K562 (cell line): ENCODE results near the gene ANAPC2. TPM values are rescaled to one million over a fixed set of nuclear protein-coding genes. Genes with fewer than 3 reads are reported as not detected.

ENCODE experiments used
- HMGXB4 ChIP-seq: sonication (generic); formaldehyde crosslinking; IDR thresholded peaks from 2 replicates; pipeline ENCODE4 v1.8.1; 2023; ENCODE audit warnings: mild to moderate bottlenecking, missing genetic modification reagents
- KHSRP ChIP-seq: fragments of 450-650 bp; IDR thresholded peaks from 2 replicates; pipeline ENCODE4 v1.6.1; 2017
- PRPF4 ChIP-seq: fragments of 200-400 bp; formaldehyde crosslinking; IDR thresholded peaks from one replicate; pipeline ENCODE4 v1.6.1; 2017; ENCODE audit warnings: low read length, low read depth, mild to moderate bottlenecking; ENCODE audit not compliant: insufficient read depth, poor library complexity, severe bottlenecking
- ZBTB11 ChIP-seq, 3 experiments: fragments of 200-800 bp in 1 of 3; fragments of 250-450 bp in 1 of 3; fragments of 450-650 bp in 1 of 3; sonication (Bioruptor Pico) in 1 of 3; sonication (Bioruptor generic) in 1 of 3; formaldehyde crosslinking in 1 of 3; IDR thresholded peaks; 2 replicates each; pipeline versions ENCODE4 v1.6.1 to v1.8.0; 2016 to 2022; ENCODE audit warnings: mild to moderate bottlenecking in 2 of 3, missing genetic modification characterization in 2 of 3, missing compliant biosample characterization in 1 of 3, moderate library complexity in 1 of 3
- polyA plus RNA-seq, 8 experiments: library from polyadenylated mRNA; depleted of rRNA in 4 of 8; stranded (reverse) in 5 of 8; unstranded in 3 of 8; fragments of >200 nt; fragmentation: Nextera tagmentation in 2 of 8; fragmentation: Illumina TruSeq in 1 of 8; extraction: Ambion mirVana in 2 of 8; extraction: Trizol in 1 of 8; gene quantifications; 2 replicates each; pipeline versions ENCODE4 v1.2.1 to v1.2.3, GENCODE V29; 2011 to 2014; ENCODE audit warnings: inconsistent platforms in 1 of 8, missing spikeins in 1 of 8
- total RNA-seq, 7 experiments: library from RNA; depleted of rRNA in 6 of 7; stranded (reverse); fragments of >200 nt in 6 of 7; fragmentation: Illumina TruSeq in 2 of 7; extraction: Trizol in 2 of 7; gene quantifications; 2 replicates each; pipeline versions ENCODE4 v1.2.1 to v1.2.3, GENCODE V29; 2011 to 2021; ENCODE audit warnings: low replicate concordance in 1 of 7
- TF ChIP-seq, protein P1 (sequence below): fragments of 200-600 bp; sonication (generic); IDR thresholded peaks from one replicate; pipeline ENCODE4 v1.6.1; 2012; ENCODE audit warnings: mild to moderate bottlenecking, low read depth, low read length, inconsistent platforms
- TF ChIP-seq, protein P2 (sequence below): fragments of 450-650 bp; formaldehyde crosslinking; IDR thresholded peaks from 2 replicates; pipeline ENCODE4 v1.4.0; 2020; ENCODE audit warnings: mild to moderate bottlenecking, mixed read lengths

Gene ANAPC2
- total and polyA plus RNA-seq, 9 of the 15 experiments (the other 6 are each of a cell fraction or from before 2014, with no cell fraction given) = 0.11 to 56.5 (median 17.1) TPM; not detected in 1

DNA sequence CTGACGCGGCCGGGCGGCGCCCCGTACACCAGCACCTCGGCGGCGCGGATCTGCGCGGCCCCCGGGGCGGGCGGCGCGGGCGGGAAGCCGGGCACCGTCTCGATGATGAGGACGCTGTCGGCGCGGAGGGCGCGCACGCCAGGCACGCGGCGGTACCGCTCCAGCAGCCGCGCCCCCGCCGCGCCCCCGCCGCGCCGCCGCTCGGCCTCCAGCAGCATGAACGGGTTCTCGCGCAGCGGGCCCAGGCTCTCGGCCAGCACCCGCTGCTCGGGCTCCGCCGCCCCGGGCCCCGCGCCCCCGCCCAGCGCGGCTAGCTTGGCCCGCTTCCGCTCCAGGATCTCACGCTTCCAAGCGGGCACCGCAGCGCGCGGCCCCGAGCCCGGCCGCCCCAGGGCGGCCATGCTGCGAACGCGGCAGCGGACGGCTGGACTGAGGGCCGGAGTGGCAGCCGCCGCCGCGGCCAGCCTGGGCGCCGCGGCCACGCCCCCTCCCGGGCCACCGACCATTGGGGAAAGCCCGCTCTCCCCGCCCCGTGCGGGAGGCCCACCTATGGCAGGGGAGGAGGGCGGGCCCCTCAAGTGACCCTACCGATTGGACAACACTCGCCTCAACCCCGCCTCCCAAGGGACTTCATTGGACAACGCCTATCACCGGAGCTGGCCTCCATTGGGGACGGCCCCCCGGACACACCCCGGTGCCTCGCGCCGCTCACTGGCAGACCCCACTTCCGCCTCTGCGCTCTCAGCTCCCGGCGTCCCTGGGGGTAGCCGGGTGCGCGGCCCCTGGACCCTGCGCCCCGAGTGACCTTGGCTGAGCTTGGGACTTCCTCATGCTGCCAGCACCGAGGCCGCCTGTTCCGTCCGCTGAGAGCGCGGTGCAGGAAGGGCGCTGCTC lies 12.2 kb upstream of the ANAPC2 start, which contains the start of gene TPRN (continued):
- TF ChIP-seq, protein P1, sequence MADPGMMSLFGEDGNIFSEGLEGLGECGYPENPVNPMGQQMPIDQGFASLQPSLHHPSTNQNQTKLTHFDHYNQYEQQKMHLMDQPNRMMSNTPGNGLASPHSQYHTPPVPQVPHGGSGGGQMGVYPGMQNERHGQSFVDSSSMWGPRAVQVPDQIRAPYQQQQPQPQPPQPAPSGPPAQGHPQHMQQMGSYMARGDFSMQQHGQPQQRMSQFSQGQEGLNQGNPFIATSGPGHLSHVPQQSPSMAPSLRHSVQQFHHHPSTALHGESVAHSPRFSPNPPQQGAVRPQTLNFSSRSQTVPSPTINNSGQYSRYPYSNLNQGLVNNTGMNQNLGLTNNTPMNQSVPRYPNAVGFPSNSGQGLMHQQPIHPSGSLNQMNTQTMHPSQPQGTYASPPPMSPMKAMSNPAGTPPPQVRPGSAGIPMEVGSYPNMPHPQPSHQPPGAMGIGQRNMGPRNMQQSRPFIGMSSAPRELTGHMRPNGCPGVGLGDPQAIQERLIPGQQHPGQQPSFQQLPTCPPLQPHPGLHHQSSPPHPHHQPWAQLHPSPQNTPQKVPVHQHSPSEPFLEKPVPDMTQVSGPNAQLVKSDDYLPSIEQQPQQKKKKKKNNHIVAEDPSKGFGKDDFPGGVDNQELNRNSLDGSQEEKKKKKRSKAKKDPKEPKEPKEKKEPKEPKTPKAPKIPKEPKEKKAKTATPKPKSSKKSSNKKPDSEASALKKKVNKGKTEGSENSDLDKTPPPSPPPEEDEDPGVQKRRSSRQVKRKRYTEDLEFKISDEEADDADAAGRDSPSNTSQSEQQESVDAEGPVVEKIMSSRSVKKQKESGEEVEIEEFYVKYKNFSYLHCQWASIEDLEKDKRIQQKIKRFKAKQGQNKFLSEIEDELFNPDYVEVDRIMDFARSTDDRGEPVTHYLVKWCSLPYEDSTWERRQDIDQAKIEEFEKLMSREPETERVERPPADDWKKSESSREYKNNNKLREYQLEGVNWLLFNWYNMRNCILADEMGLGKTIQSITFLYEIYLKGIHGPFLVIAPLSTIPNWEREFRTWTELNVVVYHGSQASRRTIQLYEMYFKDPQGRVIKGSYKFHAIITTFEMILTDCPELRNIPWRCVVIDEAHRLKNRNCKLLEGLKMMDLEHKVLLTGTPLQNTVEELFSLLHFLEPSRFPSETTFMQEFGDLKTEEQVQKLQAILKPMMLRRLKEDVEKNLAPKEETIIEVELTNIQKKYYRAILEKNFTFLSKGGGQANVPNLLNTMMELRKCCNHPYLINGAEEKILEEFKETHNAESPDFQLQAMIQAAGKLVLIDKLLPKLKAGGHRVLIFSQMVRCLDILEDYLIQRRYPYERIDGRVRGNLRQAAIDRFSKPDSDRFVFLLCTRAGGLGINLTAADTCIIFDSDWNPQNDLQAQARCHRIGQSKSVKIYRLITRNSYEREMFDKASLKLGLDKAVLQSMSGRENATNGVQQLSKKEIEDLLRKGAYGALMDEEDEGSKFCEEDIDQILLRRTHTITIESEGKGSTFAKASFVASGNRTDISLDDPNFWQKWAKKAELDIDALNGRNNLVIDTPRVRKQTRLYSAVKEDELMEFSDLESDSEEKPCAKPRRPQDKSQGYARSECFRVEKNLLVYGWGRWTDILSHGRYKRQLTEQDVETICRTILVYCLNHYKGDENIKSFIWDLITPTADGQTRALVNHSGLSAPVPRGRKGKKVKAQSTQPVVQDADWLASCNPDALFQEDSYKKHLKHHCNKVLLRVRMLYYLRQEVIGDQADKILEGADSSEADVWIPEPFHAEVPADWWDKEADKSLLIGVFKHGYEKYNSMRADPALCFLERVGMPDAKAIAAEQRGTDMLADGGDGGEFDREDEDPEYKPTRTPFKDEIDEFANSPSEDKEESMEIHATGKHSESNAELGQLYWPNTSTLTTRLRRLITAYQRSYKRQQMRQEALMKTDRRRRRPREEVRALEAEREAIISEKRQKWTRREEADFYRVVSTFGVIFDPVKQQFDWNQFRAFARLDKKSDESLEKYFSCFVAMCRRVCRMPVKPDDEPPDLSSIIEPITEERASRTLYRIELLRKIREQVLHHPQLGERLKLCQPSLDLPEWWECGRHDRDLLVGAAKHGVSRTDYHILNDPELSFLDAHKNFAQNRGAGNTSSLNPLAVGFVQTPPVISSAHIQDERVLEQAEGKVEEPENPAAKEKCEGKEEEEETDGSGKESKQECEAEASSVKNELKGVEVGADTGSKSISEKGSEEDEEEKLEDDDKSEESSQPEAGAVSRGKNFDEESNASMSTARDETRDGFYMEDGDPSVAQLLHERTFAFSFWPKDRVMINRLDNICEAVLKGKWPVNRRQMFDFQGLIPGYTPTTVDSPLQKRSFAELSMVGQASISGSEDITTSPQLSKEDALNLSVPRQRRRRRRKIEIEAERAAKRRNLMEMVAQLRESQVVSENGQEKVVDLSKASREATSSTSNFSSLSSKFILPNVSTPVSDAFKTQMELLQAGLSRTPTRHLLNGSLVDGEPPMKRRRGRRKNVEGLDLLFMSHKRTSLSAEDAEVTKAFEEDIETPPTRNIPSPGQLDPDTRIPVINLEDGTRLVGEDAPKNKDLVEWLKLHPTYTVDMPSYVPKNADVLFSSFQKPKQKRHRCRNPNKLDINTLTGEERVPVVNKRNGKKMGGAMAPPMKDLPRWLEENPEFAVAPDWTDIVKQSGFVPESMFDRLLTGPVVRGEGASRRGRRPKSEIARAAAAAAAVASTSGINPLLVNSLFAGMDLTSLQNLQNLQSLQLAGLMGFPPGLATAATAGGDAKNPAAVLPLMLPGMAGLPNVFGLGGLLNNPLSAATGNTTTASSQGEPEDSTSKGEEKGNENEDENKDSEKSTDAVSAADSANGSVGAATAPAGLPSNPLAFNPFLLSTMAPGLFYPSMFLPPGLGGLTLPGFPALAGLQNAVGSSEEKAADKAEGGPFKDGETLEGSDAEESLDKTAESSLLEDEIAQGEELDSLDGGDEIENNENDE = no peak
- TF ChIP-seq, protein P2, sequence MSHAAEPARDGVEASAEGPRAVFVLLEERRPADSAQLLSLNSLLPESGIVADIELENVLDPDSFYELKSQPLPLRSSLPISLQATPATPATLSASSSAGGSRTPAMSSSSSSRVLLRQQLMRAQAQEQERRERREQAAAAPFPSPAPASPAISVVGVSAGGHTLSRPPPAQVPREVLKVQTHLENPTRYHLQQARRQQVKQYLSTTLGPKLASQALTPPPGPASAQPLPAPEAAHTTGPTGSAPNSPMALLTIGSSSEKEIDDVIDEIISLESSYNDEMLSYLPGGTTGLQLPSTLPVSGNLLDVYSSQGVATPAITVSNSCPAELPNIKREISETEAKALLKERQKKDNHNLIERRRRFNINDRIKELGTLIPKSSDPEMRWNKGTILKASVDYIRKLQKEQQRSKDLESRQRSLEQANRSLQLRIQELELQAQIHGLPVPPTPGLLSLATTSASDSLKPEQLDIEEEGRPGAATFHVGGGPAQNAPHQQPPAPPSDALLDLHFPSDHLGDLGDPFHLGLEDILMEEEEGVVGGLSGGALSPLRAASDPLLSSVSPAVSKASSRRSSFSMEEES = no peak
- peak in 1 of 3 experiments; percentile 70; a peak in 1 of 6 replicates for TF ChIP-seq ZBTB11 (CRISPR knock-in tag; IDR thresholded peaks at IDR 0.05)
- no peak for TF ChIP-seq PRPF4
- TF ChIP-seq KHSRP = no peak
- no peak for TF ChIP-seq HMGXB4
